ENCODE measurements around the gene TBC1D1. TPM values are rescaled to one million over a fixed set of nuclear protein-coding genes. Genes with fewer than 3 reads are reported as not detected.

The TBC1D1 gene
- total and polyA plus RNA-seq, 5 donors, result 86.7 to 134 (median 116) TPM

- H3K27me3 ChIP-seq (ENCODE audit: control insufficient read depth, insufficient read depth), result no peaks in the 10 kb centered on the region
- ATAC-seq (no peak), DNase-seq (no peak)
- no peaks in the 10 kb centered on the region for H3K9me3 ChIP-seq (ENCODE audit: control insufficient read depth, low read length)
- H3K4me1 ChIP-seq (ENCODE audit: control insufficient read depth, insufficient read depth, low read length), result peaks cover 13% of the 10 kb centered on the region
- H3K27ac ChIP-seq (ENCODE audit: low read length), result no peak overlapping the region
- intact Hi-C loops (cut with DNase I), result no loop called here
- WGBS, result 79% methylated on average over 3 of the region's 3 CpGs
- no peak overlapping the region for H3K4me3 ChIP-seq (ENCODE audit: low read length)
Measured at GRCh38 chr4:38003102-38003501, 112.2 kb downstream of the TBC1D1 start.

- Histone ChIP-seq H3K27ac (ENCODE audit: low read length) (no peak overlapping the region), H3K27me3 (ENCODE audit: control insufficient read depth, insufficient read depth) (no peaks in the 10 kb centered on the region), H3K4me1 (ENCODE audit: control insufficient read depth, insufficient read depth, low read length) (peaks cover 13% of the 10 kb centered on the region), H3K4me3 (ENCODE audit: low read length) (no peak overlapping the region), H3K9me3 (ENCODE audit: control insufficient read depth, low read length) (no peaks in the 10 kb centered on the region)
- ATAC-seq (no peak), DNase-seq (no peak)
- WGBS, result 98% methylated on average over 1 of the region's 1 CpG
- intact Hi-C loops (cut with DNase I), result no loop called here
Measured at GRCh38 chr4:38003628-38004027, 112.7 kb downstream of the TBC1D1 start.

GRCh38 chr4:38004062-38004461, 113.2 kb downstream of the TBC1D1 start:
- intact Hi-C loops (cut with DNase I), result no loop called here
- Histone ChIP-seq H3K27me3 (ENCODE audit: control insufficient read depth, insufficient read depth) (no peaks in the 10 kb centered on the region), H3K4me1 (ENCODE audit: control insufficient read depth, insufficient read depth, low read length) (peaks cover 13% of the 10 kb centered on the region), H3K27ac (ENCODE audit: low read length) (no peak overlapping the region), H3K4me3 (ENCODE audit: low read length) (no peak overlapping the region), H3K9me3 (ENCODE audit: control insufficient read depth, low read length) (no peaks in the 10 kb centered on the region)
- DNase-seq (no peak), ATAC-seq (no peak)
- WGBS, result 65% methylated on average over 3 of the region's 3 CpGs

- 80% methylated on average over 6 of the region's 6 CpGs for WGBS
- no peak for ATAC-seq
Measured at GRCh38 chr4:38004887-38005286, 114.0 kb downstream of the TBC1D1 start.

GRCh38 chr4:38005637-38006036, 114.8 kb downstream of the TBC1D1 start:
- no peaks in the 10 kb centered on the region for H3K9me3 ChIP-seq (ENCODE audit: control insufficient read depth, low read length)
- no peak overlapping the region for H3K4me3 ChIP-seq (ENCODE audit: low read length)
- no peaks in the 10 kb centered on the region for H3K27me3 ChIP-seq (ENCODE audit: control insufficient read depth, insufficient read depth)
- peaks cover 13% of the 10 kb centered on the region for H3K4me1 ChIP-seq (ENCODE audit: control insufficient read depth, insufficient read depth, low read length)
- WGBS, result 73% methylated on average over 3 of the region's 3 CpGs
- no peak overlapping the region for H3K27ac ChIP-seq (ENCODE audit: low read length)
- ATAC-seq (peak in 1 of 2 donors; percentile 24), DNase-seq (no peak)
- intact Hi-C loops (cut with DNase I), result no loop called here

More at GRCh38 chr4:38004887-38005286, 114.0 kb downstream of the TBC1D1 start:
- Histone ChIP-seq H3K9me3 (ENCODE audit: control insufficient read depth, low read length) (no peaks in the 10 kb centered on the region), H3K4me1 (ENCODE audit: control insufficient read depth, insufficient read depth, low read length) (peaks cover 13% of the 10 kb centered on the region), H3K4me3 (ENCODE audit: low read length) (no peak overlapping the region), H3K27ac (ENCODE audit: low read length) (no peak overlapping the region), H3K27me3 (ENCODE audit: control insufficient read depth, insufficient read depth) (no peaks in the 10 kb centered on the region)
- intact Hi-C loops (cut with DNase I), result no loop called here
- no peak for DNase-seq

GRCh38 chr4:38007645-38008044, 116.8 kb downstream of the TBC1D1 start:
- no peak overlapping the region for H3K27ac ChIP-seq (ENCODE audit: low read length)
- H3K27me3 ChIP-seq (ENCODE audit: control insufficient read depth, insufficient read depth), result no peaks in the 10 kb centered on the region
- DNase-seq, result no peak
- H3K4me1 ChIP-seq (ENCODE audit: control insufficient read depth, insufficient read depth, low read length), result peaks cover 13% of the 10 kb centered on the region
- no peak overlapping the region for H3K4me3 ChIP-seq (ENCODE audit: low read length)
- no peak for ATAC-seq
- intact Hi-C loops (cut with DNase I), result no loop called here
- H3K9me3 ChIP-seq (ENCODE audit: control insufficient read depth, low read length), result no peaks in the 10 kb centered on the region
- 78% methylated on average over 5 of the region's 5 CpGs for WGBS

- no peak for ATAC-seq
- Histone ChIP-seq H3K27me3 (ENCODE audit: control insufficient read depth, insufficient read depth) (no peaks in the 10 kb centered on the region), H3K9me3 (ENCODE audit: control insufficient read depth, low read length) (no peaks in the 10 kb centered on the region), H3K27ac (ENCODE audit: low read length) (no peak overlapping the region), H3K4me1 (ENCODE audit: control insufficient read depth, insufficient read depth, low read length) (peaks cover 13% of the 10 kb centered on the region), H3K4me3 (ENCODE audit: low read length) (no peak overlapping the region)
- intact Hi-C loops (cut with DNase I), result no loop called here
- WGBS, result 96% methylated on average over 3 of the region's 3 CpGs
- no peak for DNase-seq
Measured at GRCh38 chr4:38008571-38009021, 117.7 kb downstream of the TBC1D1 start.

GRCh38 chr4:38009421-38009820, 118.5 kb downstream of the TBC1D1 start:
- H3K27ac ChIP-seq (ENCODE audit: low read length), result no peak overlapping the region
- no peaks in the 10 kb centered on the region for H3K9me3 ChIP-seq (ENCODE audit: control insufficient read depth, low read length)
- no peak for DNase-seq
- no peak overlapping the region for H3K4me3 ChIP-seq (ENCODE audit: low read length)
- peaks cover 12% of the 10 kb centered on the region for H3K4me1 ChIP-seq (ENCODE audit: control insufficient read depth, insufficient read depth, low read length)
- intact Hi-C loops (cut with DNase I), result no loop called here
- no peak for ATAC-seq
- H3K27me3 ChIP-seq (ENCODE audit: control insufficient read depth, insufficient read depth), result no peaks in the 10 kb centered on the region

- Histone ChIP-seq H3K27ac (ENCODE audit: low read length) (no peak overlapping the region), H3K4me3 (ENCODE audit: low read length) (no peak overlapping the region), H3K4me1 (ENCODE audit: control insufficient read depth, insufficient read depth, low read length) (peaks cover 12% of the 10 kb centered on the region), H3K9me3 (ENCODE audit: control insufficient read depth, low read length) (no peaks in the 10 kb centered on the region), H3K27me3 (ENCODE audit: control insufficient read depth, insufficient read depth) (no peaks in the 10 kb centered on the region)
- intact Hi-C loops (cut with DNase I), result no loop called here
- ATAC-seq, result no peak
- 46% methylated on average over 3 of the region's 3 CpGs for WGBS
- DNase-seq, result no peak
Measured at GRCh38 chr4:38009949-38010348, 119.1 kb downstream of the TBC1D1 start.

- no peaks in the 10 kb centered on the region for H3K9me3 ChIP-seq (ENCODE audit: control insufficient read depth, low read length)
- peaks cover 9% of the 10 kb centered on the region for H3K4me1 ChIP-seq (ENCODE audit: control insufficient read depth, insufficient read depth, low read length)
- no peaks in the 10 kb centered on the region for H3K27me3 ChIP-seq (ENCODE audit: control insufficient read depth, insufficient read depth)
- intact Hi-C loops (cut with DNase I), result no loop called here
- no peak overlapping the region for H3K4me3 ChIP-seq (ENCODE audit: low read length)
- 87% methylated on average over 3 of the region's 3 CpGs for WGBS
- ATAC-seq (no peak), DNase-seq (no peak)
- H3K27ac ChIP-seq (ENCODE audit: low read length), result no peak overlapping the region
Measured at GRCh38 chr4:38011511-38012162, 120.8 kb downstream of the TBC1D1 start.

- DNase-seq (peak; percentile 61 to 86 (median 80)), ATAC-seq (peak; percentile 77 to 82)
- H3K27me3 ChIP-seq (ENCODE audit: control insufficient read depth, insufficient read depth), result no peaks in the 10 kb centered on the region
- H3K4me3 ChIP-seq (ENCODE audit: low read length), result no peak overlapping the region
- peak overlapping the region; percentile 56 for H3K27ac ChIP-seq (ENCODE audit: low read length)
- H3K9me3 ChIP-seq (ENCODE audit: control insufficient read depth, low read length), result no peaks in the 10 kb centered on the region
- intact Hi-C loops (cut with DNase I), result no loop called here
- WGBS, result 64% methylated on average over 9 of the region's 9 CpGs
- H3K4me1 ChIP-seq (ENCODE audit: control insufficient read depth, insufficient read depth, low read length), result peaks cover 5% of the 10 kb centered on the region
Measured at GRCh38 chr4:38013461-38014366, 122.8 kb downstream of the TBC1D1 start.
